GM23248 (cell line): ENCODE data around the gene SLC25A4. TPM values are rescaled to one million over a fixed set of nuclear protein-coding genes. Genes with fewer than 3 reads are reported as not detected.
"Not testable (repeated sequence)": the region's sequence is repeated elsewhere in the genome, so short reads cannot be mapped to it uniquely, and the experiment has no call there.

Source experiments
- DNase-seq: peaks from one replicate; pipeline ENCODE4 v3.0.0-alpha.2; 2015
- H2AFZ ChIP-seq: fragments of 200-600 bp; sonication (generic); 2 replicates; pipeline ENCODE4 v1.6.1; 2016; ENCODE audit warnings: antibody characterized with exemption
- H3F3A ChIP-seq: fragments of 200-600 bp; sonication (generic); 2 replicates; pipeline ENCODE4 v1.6.1; 2016; ENCODE audit warnings: mild to moderate bottlenecking, antibody characterized with exemption, mixed run types; ENCODE audit not compliant: insufficient read depth
- H3K27ac ChIP-seq: fragments of 200-600 bp; sonication (generic); 2 replicates; pipeline ENCODE4 v1.5.1; 2016; ENCODE audit warnings: mild to moderate bottlenecking
- H3K27me3 ChIP-seq: fragments of 200-600 bp; sonication (generic); replicated peaks from 2 replicates; pipeline ENCODE4 v1.6.1; 2016; ENCODE audit warnings: mild to moderate bottlenecking; ENCODE audit not compliant: insufficient read depth
- H3K36me3 ChIP-seq: fragments of 200-600 bp; sonication (generic); 2 replicates; pipeline ENCODE4 v1.6.1; 2016; ENCODE audit warnings: low read depth, mild to moderate bottlenecking
- H3K4me1 ChIP-seq: fragments of 200-600 bp; sonication (generic); 2 replicates; pipeline ENCODE4 v1.6.1; 2016; ENCODE audit warnings: mild to moderate bottlenecking; ENCODE audit not compliant: insufficient read depth
- H3K4me2 ChIP-seq: fragments of 200-600 bp; sonication (generic); one replicate; pipeline ENCODE4 v1.6.1; 2016; ENCODE audit warnings: mild to moderate bottlenecking; ENCODE audit not compliant: unreplicated experiment
- H3K4me3 ChIP-seq: fragments of 200-600 bp; sonication (generic); 2 replicates; pipeline ENCODE4 v1.5.1; 2016; ENCODE audit warnings: mild to moderate bottlenecking
- H3K79me2 ChIP-seq: fragments of 200-600 bp; sonication (generic); 2 replicates; pipeline ENCODE4 v1.6.1; 2016; ENCODE audit warnings: mild to moderate bottlenecking; ENCODE audit not compliant: insufficient read depth
- H3K9ac ChIP-seq: fragments of 200-600 bp; sonication (generic); 2 replicates; pipeline ENCODE4 v1.6.1; 2016; ENCODE audit warnings: mild to moderate bottlenecking
- H3K9me2 ChIP-seq: fragments of 200-600 bp; sonication (generic); 2 replicates; pipeline ENCODE4 v1.6.1; 2016; ENCODE audit warnings: mixed run types, mild to moderate bottlenecking, moderate library complexity; ENCODE audit not compliant: insufficient read depth
- H3K9me3 ChIP-seq: fragments of 200-600 bp; sonication (generic); one replicate; pipeline ENCODE4 v1.6.1; 2017; ENCODE audit warnings: low read depth
- H4K20me1 ChIP-seq: fragments of 200-600 bp; sonication (generic); 2 replicates; pipeline ENCODE4 v1.6.0; 2016; ENCODE audit not compliant: insufficient read depth
- EZH2 ChIP-seq: fragments of 200-600 bp; sonication (generic); IDR thresholded peaks from 2 replicates; pipeline ENCODE4 v1.6.1; 2018; ENCODE audit warnings: antibody characterized with exemption, mild to moderate bottlenecking; ENCODE audit not compliant: insufficient read depth, poor library complexity, severe bottlenecking
- EZH2phosphoT487 ChIP-seq: fragments of 200-600 bp; sonication (generic); IDR thresholded peaks from 2 replicates; pipeline ENCODE4 v1.6.1; 2018; ENCODE audit warnings: antibody characterized with exemption, moderate library complexity, mild to moderate bottlenecking, low read depth; ENCODE audit not compliant: insufficient read depth
- WGBS, 2 experiments: methylation state at CpG; one replicate each; pipeline ENCODE4 v1.1.6; 2015 to 2017; ENCODE audit warnings: low lambda C conversion rate in 2 of 2, low coverage in 1 of 2; ENCODE audit errors: missing lambda C conversion rate in 2 of 2; 5-methylcytosine and 5-hydroxymethylcytosine counted together
- in situ Hi-C: fragments of 300-500 bp; cut with MboI; formaldehyde crosslinking; loops from 2 replicates; pipeline ENCODE4 v1.15.0; 2020
- polyA plus RNA-seq: library from polyadenylated mRNA; unstranded; fragments of >200 nt; fragmentation: Nextera tagmentation; extraction: Ambion mirVana; gene quantifications from 2 replicates; pipeline ENCODE4 v1.2.1, GENCODE V29; 2016
- total RNA-seq: library from RNA; depleted of rRNA; stranded (reverse); fragments of >200 nt; shearing (Covaris generic); gene quantifications from 2 replicates; pipeline ENCODE4 v1.2.3, GENCODE V29; 2014

SLC25A4 gene
- total and polyA plus RNA-seq, 2 experiments from 2014 or later = 6.5 to 28.1 TPM

DNA sequence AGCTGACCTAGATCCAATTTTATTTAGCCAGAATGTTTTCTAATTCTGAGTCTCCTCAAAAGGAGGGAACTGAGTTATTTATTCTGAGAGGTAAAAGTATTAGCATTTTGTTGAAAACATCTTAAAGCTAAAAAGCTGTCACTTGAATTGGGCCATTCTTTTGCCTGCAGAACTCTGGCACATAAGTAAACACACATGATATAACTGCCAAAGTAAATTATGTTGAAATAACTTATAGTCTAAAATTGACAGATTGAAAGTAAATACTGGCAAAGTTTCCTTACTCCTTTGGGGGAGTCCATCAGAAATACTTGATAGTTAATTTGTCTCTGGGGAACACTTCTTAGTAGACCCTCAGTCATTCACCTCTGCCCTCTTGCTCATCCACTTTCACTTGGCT lies 38.3 kb upstream of the SLC25A4 start:
- Histone ChIP-seq H3K9me2 (no peaks in the 10 kb centered on the region; the same call in 1 of the 2 replicates), H3K4me3 (no peak overlapping the region), H3F3A (no peaks in the 10 kb centered on the region), H3K9me3 (no peaks in the 10 kb centered on the region), H3K79me2 (no peaks in the 10 kb centered on the region), H3K27me3 (no peaks in the 10 kb centered on the region), H3K9ac (no peak overlapping the region), H3K36me3 (no peaks in the 10 kb centered on the region), H2AFZ (no peak overlapping the region), H3K4me2 (no peak overlapping the region), H4K20me1 (no peaks in the 10 kb centered on the region), H3K4me1 (no peaks in the 10 kb centered on the region), H3K27ac (no peak overlapping the region)
- DNase-seq = no peak
- in situ Hi-C loops = no loop called here
- TF ChIP-seq EZH2phosphoT487 (no peak), EZH2 (no peak)

DNA sequence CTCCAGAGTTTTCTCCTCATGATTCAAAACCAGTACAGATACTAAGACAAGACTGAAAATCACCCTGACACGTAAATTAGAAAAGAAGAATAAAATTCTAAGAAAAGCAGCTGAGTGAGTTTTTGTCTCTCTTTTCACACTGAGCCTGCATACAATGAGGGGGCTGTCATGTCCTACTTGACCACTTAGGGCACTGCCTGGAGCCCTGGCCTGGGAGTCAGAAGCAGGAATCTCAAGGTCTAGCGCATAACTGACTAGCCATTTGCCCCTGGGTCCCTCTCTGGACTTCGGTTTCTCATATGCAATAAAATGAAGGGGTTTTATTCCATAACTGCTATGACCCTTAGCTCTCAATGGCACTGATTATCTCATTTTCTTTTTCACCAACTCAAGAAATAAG lies 36.7 kb upstream of the SLC25A4 start:
- TF ChIP-seq EZH2 = no peak
- no peak for TF ChIP-seq EZH2phosphoT487
- H4K20me1 ChIP-seq = no peaks in the 10 kb centered on the region
- no peak overlapping the region for H3K4me3 ChIP-seq
- H3F3A ChIP-seq = no peaks in the 10 kb centered on the region
- no peak overlapping the region for H3K9ac ChIP-seq
- no peaks in the 10 kb centered on the region for H3K36me3 ChIP-seq
- H2AFZ ChIP-seq = no peak overlapping the region
- DNase-seq = no peak
- H3K79me2 ChIP-seq = no peaks in the 10 kb centered on the region
- H3K27ac ChIP-seq = no peak overlapping the region
- H3K9me3 ChIP-seq = no peaks in the 10 kb centered on the region
- no peaks in the 10 kb centered on the region for H3K4me1 ChIP-seq
- H3K27me3 ChIP-seq = no peaks in the 10 kb centered on the region
- in situ Hi-C loops = no loop called here
- H3K4me2 ChIP-seq = no peak overlapping the region
- whole genome bisulfite sequencing, 2 experiments = 64 to 75% methylated on average over 3 of the region's 3 CpGs
- H3K9me2 ChIP-seq = no peaks in the 10 kb centered on the region; the same call in 1 of the 2 replicates

GRCh38 chr4:185107574-185107973 lies 35.5 kb upstream of the SLC25A4 start:
- H3F3A ChIP-seq, H3K4me3 ChIP-seq, H3K9me2 ChIP-seq, H3K9me3 ChIP-seq, H4K20me1 ChIP-seq, H3K4me2 ChIP-seq, DNase-seq, in situ Hi-C loops, H3K27me3 ChIP-seq, H3K36me3 ChIP-seq, H3K27ac ChIP-seq, H3K4me1 ChIP-seq, H3K79me2 ChIP-seq, H2AFZ ChIP-seq, H3K9ac ChIP-seq: not testable (repeated sequence)
- WGBS, 2 experiments = 75 to 78% methylated on average over 6 of the region's 6 CpGs

GRCh38 chr4:185108185-185108584 lies 34.9 kb upstream of the SLC25A4 start:
- WGBS, 2 experiments = 55 to 59% methylated on average over 2 of the region's 2 CpGs
- Histone ChIP-seq H3K4me1 (peaks cover 10% of the 10 kb centered on the region), H3K9ac (no peak overlapping the region), H4K20me1 (no peaks in the 10 kb centered on the region), H3K27ac (no peak overlapping the region), H3K27me3 (no peaks in the 10 kb centered on the region), H3K4me2 (no peak overlapping the region), H3K36me3 (no peaks in the 10 kb centered on the region), H2AFZ (no peak overlapping the region), H3K9me3 (no peaks in the 10 kb centered on the region), H3F3A (peaks cover 10% of the 10 kb centered on the region), H3K4me3 (no peak overlapping the region), H3K79me2 (no peaks in the 10 kb centered on the region), H3K9me2 (no peaks in the 10 kb centered on the region; the same call in 1 of the 2 replicates)
- in situ Hi-C loops = no loop called here
- DNase-seq = no peak
- TF ChIP-seq EZH2phosphoT487 = no peak
- TF ChIP-seq EZH2 = no peak

- WGBS, 2 experiments = 71 to 76% methylated on average over 4 of the region's 4 CpGs
- H2AFZ ChIP-seq = no peak overlapping the region
- no peak overlapping the region for H3K4me3 ChIP-seq
- no peak for TF ChIP-seq EZH2
- TF ChIP-seq EZH2phosphoT487 = no peak
- no peaks in the 10 kb centered on the region for H3K79me2 ChIP-seq
- no peak overlapping the region for H3K4me2 ChIP-seq
- H3K36me3 ChIP-seq = no peaks in the 10 kb centered on the region
- no peak overlapping the region for H3K9ac ChIP-seq
- peaks cover 10% of the 10 kb centered on the region for H3K4me1 ChIP-seq
- no peaks in the 10 kb centered on the region for H3K27me3 ChIP-seq
- H3K9me3 ChIP-seq = no peaks in the 10 kb centered on the region
- H4K20me1 ChIP-seq = no peaks in the 10 kb centered on the region
- DNase-seq = no peak
- peaks cover 14% of the 10 kb centered on the region for H3F3A ChIP-seq
- no peaks in the 10 kb centered on the region; the same call in 1 of the 2 replicates for H3K9me2 ChIP-seq
- in situ Hi-C loops = no loop called here
- no peak overlapping the region for H3K27ac ChIP-seq
Observed at GRCh38 chr4:185108669-185109068, 34.4 kb upstream of the SLC25A4 start.
